CD4-positive, alpha-beta T cell treated with Interleukin-15 for 1 hour (primary cell): ENCODE measurements around the gene SNAP29.
"Not testable (repeated sequence)": the region's sequence is repeated elsewhere in the genome, so short reads cannot be mapped to it uniquely, and the experiment has no call there.

Experiments used
- DNase-seq: peaks from one replicate; pipeline ENCODE4 v3.0.0-alpha.2; 2020

The SNAP29 gene

DNA sequence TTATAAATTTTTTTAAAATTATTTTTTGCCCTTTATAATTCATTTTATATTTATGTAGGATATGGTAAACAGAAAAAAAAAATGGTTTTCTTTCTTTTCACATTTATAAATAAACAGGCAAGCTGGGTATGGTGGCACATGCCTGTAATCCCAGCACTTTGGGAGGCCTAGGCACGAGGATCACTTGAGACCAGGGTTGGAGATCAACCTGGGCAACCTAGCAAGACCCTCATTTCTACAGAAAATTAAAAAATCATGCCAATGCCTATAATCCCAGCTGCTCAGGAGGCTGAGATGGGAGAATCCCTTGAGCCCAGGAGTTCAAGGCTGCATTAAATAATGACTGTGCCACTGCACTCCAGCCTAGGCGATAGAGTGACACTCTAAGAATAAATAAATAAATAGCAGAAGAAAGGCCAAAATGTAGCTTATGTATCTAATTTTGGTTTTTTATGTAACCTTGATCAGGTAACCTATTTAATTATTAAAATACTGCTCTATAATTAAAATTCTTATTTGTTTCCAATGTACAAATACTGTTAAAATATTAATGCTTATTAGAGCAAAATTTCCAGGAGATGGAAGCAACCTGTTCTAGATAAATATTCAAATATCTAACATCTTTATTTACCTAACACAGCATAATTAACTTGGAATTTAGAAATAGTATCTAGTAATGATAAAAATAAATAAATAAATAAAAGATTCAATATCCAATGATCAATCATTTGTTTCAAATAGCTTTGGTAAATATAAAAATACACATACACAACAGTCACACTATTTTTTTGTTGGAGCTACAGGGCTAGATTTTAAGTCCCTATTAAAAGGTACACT is 21.6 kb upstream of the SNAP29 start:
- DNase-seq: no peak

GRCh38 chr22:20839354-20839753 is 19.5 kb upstream of the SNAP29 start:
- not testable (repeated sequence) for DNase-seq

- DNase-seq: no peak
Measured at GRCh38 chr22:20839837-20840645, 18.8 kb upstream of the SNAP29 start.

- DNase-seq: no peak
Measured at GRCh38 chr22:20840646-20841371, 18.0 kb upstream of the SNAP29 start.

- DNase-seq: no peak
Measured at GRCh38 chr22:20843501-20843900, 15.3 kb upstream of the SNAP29 start.

DNA sequence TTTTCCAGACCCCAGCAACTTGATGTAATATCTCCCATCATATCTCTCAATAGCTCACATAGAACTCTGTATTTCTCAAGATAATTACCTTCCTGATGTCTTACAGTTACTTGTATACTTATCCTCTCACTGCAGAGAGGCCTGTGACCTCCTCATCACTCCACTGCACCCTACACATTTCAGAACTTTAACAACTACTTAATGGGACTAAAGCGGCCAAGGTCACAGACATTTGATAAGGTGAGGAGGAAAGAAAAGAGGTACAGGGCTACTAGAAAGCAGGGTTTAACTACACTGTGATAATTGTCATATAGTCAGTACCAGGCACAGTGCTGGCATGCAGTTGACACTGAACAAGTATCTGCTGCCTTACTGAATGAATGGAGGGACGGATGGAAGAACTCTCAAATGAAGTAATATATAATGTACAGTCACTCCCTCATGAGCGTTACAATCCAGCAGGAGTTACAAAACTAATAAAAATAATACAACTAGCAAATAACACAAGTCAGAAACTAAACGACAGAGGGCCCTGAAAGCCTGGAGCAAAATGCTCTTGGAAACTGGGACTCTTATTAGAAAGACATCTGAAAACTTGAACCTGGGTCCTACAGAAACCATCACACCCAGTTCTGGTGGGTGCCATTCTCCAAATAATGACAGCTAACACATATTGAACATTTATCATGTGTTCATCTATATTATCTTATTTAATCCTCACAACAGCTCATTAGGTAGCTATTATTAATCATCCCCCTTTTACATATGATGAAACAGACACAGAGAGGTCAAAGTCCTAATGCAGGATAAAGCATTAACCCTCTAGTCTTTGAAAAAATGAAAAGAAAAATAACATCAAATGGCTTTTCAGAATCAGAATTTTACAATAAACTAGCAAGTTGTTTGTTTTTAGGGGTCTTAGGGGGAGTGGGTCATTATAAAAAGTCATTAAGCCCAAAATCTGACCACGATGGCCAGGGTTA is 14.5 kb upstream of the SNAP29 start:
- no peak for DNase-seq

- DNase-seq: no peak
Measured at GRCh38 chr22:20847318-20847822, 11.4 kb upstream of the SNAP29 start.

GRCh38 chr22:20852076-20852475 is 6.7 kb upstream of the SNAP29 start:
- no peak for DNase-seq

- DNase-seq: no peak
Measured at GRCh38 chr22:20852503-20852902, 6.3 kb upstream of the SNAP29 start.

DNA sequence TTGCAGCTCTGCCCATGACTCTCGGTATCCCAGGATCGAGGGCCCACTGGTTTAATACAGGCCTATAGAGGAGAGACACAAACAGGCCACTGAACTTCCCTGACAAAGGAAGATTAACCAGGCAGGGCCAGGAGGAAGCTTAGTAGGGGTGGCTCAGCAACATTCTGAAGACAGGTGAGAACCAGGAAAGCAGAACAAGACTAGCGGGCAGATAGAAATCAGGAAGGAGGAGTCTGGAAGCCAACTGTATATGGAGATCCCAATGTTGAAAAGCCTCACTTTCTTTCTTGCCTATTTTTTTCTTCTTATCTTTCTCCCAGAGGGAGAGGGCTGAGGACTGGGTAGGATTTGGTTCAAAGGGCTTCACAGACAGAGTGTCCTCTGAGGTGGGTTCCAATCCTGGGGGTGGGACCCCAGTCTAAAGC is 5.6 kb upstream of the SNAP29 start:
- DNase-seq: no peak

DNA sequence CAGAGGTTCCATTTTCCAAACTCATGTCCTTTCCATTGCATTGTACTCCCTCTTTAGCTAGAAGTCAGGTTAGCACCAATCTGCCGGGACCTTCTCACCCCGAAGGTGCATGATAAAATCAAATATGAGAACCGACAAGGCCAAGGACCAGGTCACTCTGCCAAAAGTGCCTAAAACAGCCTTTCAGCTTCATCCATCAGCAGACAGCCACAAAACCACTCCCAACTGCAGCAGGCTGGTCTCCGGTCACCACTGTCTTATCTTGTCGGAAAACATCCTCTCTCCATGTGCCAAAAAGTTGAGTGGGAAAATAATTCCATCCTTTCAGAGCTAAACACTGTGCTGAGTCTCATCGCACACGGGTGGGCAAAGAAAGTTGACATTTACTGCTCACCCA is 1.6 kb upstream of the SNAP29 start:
- DNase-seq: no peak

GRCh38 chr22:20857838-20858614 is 781 bp upstream of the SNAP29 start:
- DNase-seq: peak; percentile 86

- DNase-seq: no peak
Measured at GRCh38 chr22:20859615-20860014, 808 bp downstream of the SNAP29 start.

DNA sequence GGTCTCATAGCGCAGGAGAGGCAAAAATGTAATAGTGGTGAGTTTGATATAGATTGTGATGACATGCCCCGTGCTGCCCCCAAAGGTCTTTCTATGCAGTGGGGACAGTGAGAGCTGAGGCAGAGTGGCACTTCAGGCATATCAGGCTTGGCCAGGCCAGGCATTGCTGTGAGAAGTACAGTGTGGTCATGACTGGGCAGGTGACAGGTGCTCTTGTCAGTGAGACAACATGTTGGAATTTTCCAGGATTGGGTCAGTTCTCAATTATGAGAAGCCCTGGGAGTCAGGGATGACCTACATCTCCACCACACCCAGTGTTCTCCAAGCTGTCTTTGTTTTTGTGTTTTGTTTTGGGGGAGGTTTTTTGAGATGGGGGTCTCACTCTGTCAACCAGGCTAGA is 3.7 kb downstream of the SNAP29 start:
- DNase-seq: no peak

DNA sequence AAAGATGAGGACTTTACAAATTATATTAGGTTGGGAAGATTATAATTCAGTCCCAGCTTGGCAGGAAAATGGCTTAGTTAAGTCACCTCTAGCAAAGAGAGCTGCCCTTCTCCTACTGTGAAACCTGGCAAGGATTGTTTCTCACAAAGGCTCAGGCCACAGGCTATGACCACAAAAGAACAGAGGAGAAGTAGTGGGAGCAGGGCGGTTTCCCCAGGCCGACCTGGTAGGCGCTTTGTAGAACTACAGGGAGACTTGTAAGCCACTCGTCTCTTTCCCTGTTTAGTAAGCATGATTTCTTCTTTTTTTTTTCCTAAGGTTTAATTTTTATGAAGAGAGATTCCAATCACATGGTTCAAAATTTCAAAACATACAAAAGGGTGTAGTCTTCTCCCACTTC is 4.6 kb downstream of the SNAP29 start:
- no peak for DNase-seq

- DNase-seq: no peak
Measured at GRCh38 chr22:20864186-20864908, 5.5 kb downstream of the SNAP29 start.

GRCh38 chr22:20865331-20865730 is 6.5 kb downstream of the SNAP29 start:
- no peak for DNase-seq

DNA sequence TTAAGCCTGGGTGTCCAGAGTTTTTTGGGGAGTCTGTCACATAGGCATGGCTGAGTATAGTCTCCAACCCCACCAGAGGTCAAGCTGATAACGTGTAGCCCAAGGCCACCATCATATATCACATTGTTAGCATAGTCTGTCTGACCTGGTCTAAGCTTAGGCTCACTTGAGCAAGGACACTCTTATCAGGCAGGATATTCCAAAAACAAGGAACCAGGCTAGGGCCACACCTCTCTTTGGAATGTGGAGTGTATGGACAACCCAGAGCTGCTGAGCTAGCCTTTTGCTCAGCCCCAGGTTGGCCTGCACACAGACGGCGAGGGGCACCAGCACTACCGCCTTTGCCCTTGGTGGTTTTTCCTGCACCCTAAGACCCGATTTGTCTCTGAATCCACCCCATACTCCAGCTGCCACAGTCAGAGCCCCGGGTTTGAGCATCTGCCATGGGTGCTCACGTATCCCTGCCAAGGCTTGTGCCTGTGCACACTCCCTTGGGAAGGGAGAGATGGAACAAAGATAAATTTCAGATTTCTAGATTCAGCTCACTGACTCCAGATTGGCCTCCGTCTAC is 7.2 kb downstream of the SNAP29 start:
- no peak for DNase-seq

DNA sequence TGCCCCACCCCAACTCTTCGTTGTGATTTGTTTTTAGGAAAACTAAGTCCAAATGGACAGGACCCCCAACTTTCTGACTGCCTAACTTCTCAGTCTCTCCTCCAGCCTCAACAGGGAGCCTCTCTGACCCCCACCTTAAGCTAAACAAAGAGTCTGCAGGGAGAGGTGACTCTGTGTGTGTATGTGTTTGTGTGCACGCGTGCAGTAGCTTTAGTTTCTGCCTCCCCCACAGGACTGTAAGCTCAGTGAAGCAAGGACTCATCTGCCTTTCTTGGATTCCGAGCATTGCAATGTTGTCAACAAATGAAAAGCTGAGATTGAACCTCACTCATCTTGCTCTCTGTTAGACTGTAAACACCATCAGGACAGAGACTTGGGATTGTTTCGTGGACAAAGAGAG is 7.9 kb downstream of the SNAP29 start:
- no peak for DNase-seq
